Measurements from ENCODE around the gene LYSMD2.

Gene LYSMD2

DNA sequence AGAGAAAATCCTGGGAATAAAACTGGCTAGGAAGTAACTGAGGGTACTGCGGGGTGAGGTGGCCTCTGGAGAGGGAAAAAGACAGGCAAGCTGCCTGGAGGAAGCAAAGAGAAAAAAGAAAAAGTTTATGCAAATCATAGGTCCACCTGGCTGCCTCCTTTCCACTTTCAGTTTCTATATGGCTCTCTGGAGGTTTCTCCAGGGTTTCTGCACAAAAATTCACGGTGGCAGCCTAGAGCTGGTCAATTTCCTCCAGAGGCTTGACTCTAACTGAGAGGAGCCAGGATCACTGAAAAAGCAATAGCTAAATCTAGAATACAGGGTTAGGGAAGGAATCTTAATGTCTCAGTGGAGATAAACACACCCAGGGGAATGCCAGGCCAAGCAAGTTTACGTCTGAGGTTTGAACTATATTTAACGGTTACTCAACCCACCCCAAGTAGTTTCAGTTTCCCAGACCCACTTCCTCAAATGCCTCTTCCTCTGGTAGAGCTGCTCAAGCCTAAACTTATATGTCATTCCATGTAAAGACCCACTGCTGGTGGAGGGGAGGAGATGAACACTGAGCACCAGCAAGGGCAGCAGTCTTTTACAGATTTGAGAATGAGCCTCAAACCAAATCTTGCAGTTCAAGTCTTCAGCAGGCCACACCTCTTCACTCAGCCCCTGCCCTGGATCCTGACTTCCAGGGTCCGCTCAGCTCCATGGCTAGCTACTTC is 5.7 kb downstream of the LYSMD2 start:
- H3K4me3 ChIP-seq (ENCODE audit: low read depth, low read length): no peak overlapping the region
- H3K36me3 ChIP-seq: no peaks in the 10 kb centered on the region
- no peaks in the 10 kb centered on the region for H3K27me3 ChIP-seq (ENCODE audit: insufficient read depth, low read depth, severe bottlenecking)
- no peak overlapping the region for H3K27ac ChIP-seq
- TF ChIP-seq CTCF (IDR thresholded peaks at IDR 0.05; ENCODE audit: low read depth, low read length): no peak
- no peak for DNase-seq
- H3K9me3 ChIP-seq (ENCODE audit: severe bottlenecking): no peaks in the 10 kb centered on the region

DNA sequence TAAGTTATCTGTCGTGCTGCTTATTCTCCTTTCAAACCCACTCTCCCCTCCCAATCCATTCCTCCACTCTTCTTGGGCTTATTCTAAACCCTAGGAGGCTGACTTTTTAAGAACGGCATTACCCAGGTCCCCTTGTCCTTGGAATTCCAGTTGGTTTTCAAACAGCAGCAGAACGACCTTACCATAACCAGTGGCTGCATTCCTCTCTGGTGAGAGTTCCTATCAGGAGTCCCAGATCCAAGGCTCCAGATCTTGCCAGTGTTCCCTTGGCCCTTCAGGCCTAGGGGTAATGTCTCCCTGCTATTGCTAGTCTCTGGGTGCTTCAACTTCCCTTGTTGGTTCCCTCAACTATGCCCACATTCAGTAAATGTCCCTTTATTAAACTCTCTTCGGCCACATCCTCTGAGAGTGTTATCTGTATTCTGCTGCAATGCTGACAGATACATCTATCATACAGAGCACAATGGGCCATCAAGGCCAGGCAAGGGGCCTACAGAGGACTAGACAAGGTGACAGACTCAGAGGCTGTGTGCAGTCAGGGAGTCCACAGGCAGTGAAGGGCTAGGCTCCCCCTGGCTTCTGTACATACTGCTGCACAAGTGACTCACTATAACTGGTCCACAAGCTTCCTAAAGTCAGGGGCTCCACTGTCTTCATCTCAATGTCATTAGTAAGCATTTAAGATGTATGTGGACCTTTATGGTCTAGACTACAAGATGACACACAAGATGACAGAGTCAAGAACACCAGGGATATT is 10.1 kb downstream of the LYSMD2 start:
- no peak for TF ChIP-seq CTCF (IDR thresholded peaks at IDR 0.05; ENCODE audit: low read depth, low read length)
- Histone ChIP-seq H3K9me3 (ENCODE audit: severe bottlenecking) (no peaks in the 10 kb centered on the region), H3K4me3 (ENCODE audit: low read depth, low read length) (no peak overlapping the region), H3K27ac (no peak overlapping the region), H3K27me3 (ENCODE audit: insufficient read depth, low read depth, severe bottlenecking) (no peaks in the 10 kb centered on the region), H3K36me3 (no peaks in the 10 kb centered on the region; the same call in 1 of the 2 replicates)
- DNase-seq: no peak

DNA sequence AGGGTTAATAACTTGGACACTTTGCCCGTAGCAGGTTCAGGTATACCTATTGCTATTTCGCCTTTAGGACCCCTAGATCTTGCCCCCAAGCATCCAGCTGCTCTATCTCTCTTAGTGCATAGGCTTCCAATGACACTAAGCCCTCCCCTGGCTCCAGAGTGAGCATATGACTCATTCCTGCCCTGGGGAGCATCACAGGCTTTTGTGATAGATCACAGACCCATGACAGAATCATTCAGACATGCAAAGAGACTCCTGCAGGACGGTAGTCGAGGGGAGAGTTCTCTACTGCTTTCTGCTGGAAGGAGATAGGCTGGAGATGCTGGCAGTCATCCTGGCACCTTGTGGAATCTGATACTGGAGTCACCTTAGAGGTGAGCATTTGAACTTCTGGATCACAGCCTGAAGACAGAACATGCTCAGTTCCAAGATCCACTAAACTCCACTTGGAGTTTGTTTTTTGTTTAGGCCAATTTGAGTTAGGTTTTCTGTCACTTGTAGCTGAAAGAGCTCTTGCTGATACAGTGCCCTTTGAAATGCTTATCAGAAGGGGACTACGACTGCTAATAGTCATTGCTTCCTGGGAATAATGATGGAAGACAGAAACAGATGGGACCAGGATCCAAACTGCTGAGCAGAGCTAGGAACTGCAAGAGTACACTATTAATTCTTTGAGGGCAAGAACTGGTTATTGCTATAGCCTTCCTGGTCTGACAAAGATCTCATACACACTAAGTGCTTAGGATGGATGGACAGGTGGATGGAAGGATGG is 11.0 kb downstream of the LYSMD2 start:
- no peaks in the 10 kb centered on the region for H3K27me3 ChIP-seq (ENCODE audit: insufficient read depth, low read depth, severe bottlenecking)
- H3K36me3 ChIP-seq: no peaks in the 10 kb centered on the region; the same call in none of the 2 replicates
- H3K27ac ChIP-seq: no peak overlapping the region
- DNase-seq: no peak
- no peaks in the 10 kb centered on the region for H3K9me3 ChIP-seq (ENCODE audit: severe bottlenecking)
- H3K4me3 ChIP-seq (ENCODE audit: low read depth, low read length): no peak overlapping the region
- no peak for TF ChIP-seq CTCF (IDR thresholded peaks at IDR 0.05; ENCODE audit: low read depth, low read length)

- peaks cover 15% of the 10 kb centered on the region for H3K36me3 ChIP-seq
- no peaks in the 10 kb centered on the region for H3K27me3 ChIP-seq (ENCODE audit: insufficient read depth, low read depth, severe bottlenecking)
- no peaks in the 10 kb centered on the region for H3K9me3 ChIP-seq (ENCODE audit: severe bottlenecking)
- no peak overlapping the region for H3K27ac ChIP-seq
- no peak for TF ChIP-seq CTCF (IDR thresholded peaks at IDR 0.05; ENCODE audit: low read depth, low read length)
- no peak for DNase-seq
- H3K4me3 ChIP-seq (ENCODE audit: low read depth, low read length): no peak overlapping the region
These were observed 12.8 kb downstream of the LYSMD2 start for GRCh38 chr15:51724673-51725072.

- no peak for TF ChIP-seq CTCF (IDR thresholded peaks at IDR 0.05; ENCODE audit: low read depth, low read length)
- Histone ChIP-seq H3K4me3 (ENCODE audit: low read depth, low read length) (no peak overlapping the region), H3K36me3 (peaks cover 19% of the 10 kb centered on the region), H3K27ac (no peak overlapping the region), H3K9me3 (ENCODE audit: severe bottlenecking) (no peaks in the 10 kb centered on the region), H3K27me3 (ENCODE audit: insufficient read depth, low read depth, severe bottlenecking) (no peaks in the 10 kb centered on the region)
- DNase-seq: no peak
These were observed 13.3 kb downstream of the LYSMD2 start for GRCh38 chr15:51724199-51724598.

Measured in WERI-Rb-1 (cell line).